Activated CD4-positive, alpha-beta memory T cell treated with anti-CD3 and anti-CD28 coated beads, Interleukin-2, amount 10 ng/mL, durations not matched to agents 7 days and 5 days (primary cell): Measurements from ENCODE around the gene C1RL. TPM values are rescaled to one million over a fixed set of nuclear protein-coding genes. Genes with fewer than 3 reads are reported as not detected.
"Not testable (repeated sequence)": the region's sequence is repeated elsewhere in the genome, so short reads cannot be mapped to it uniquely, and the experiment has no call there.

Source experiments
- CTCF ChIA-PET: fragments of 350-600 bp; sonication (Branson Sonifier 250); formaldehyde crosslinking; loops from one replicate; lab custom pipeline; 2021; ENCODE audit warnings: antibody characterized with exemption, inconsistent platforms; lab: Charles Lee
- POLR2A ChIA-PET: fragments of 350-600 bp; sonication (Branson Sonifier 250); formaldehyde crosslinking; loops from one replicate; lab custom pipeline; 2021; ENCODE audit warnings: antibody characterized with exemption; lab: Charles Lee
- DNase-seq: peaks from one replicate; pipeline ENCODE4 v3.0.0-alpha.2; 2020
- H3K27ac Mint-ChIP-seq: one replicate; pipeline ENCODE4 v1.8.0; 2021; ENCODE audit warnings: mild to moderate bottlenecking, mixed read lengths
- H3K27me3 Mint-ChIP-seq: one replicate; pipeline ENCODE4 v1.8.0; 2021; ENCODE audit warnings: mixed read lengths
- H3K36me3 Mint-ChIP-seq: one replicate; pipeline ENCODE4 v1.8.0; 2021; ENCODE audit warnings: low read depth, mixed read lengths
- H3K4me1 Mint-ChIP-seq: one replicate; pipeline ENCODE4 v1.8.0; 2021; ENCODE audit warnings: mixed read lengths
- H3K4me3 Mint-ChIP-seq: one replicate; pipeline ENCODE4 v1.8.0; 2021; ENCODE audit warnings: mild to moderate bottlenecking, mixed read lengths
- H3K9me3 Mint-ChIP-seq: one replicate; pipeline ENCODE4 v1.8.0; 2021; ENCODE audit warnings: mixed read lengths
- total RNA-seq, 2 experiments: library from RNA; stranded (reverse); gene quantifications; one replicate each; pipeline ENCODE4 v1.2.3, GENCODE V29; 2021

Gene C1RL
- total RNA-seq, 2 experiments from 2014 or later: 26.5 to 28.8 TPM

DNA sequence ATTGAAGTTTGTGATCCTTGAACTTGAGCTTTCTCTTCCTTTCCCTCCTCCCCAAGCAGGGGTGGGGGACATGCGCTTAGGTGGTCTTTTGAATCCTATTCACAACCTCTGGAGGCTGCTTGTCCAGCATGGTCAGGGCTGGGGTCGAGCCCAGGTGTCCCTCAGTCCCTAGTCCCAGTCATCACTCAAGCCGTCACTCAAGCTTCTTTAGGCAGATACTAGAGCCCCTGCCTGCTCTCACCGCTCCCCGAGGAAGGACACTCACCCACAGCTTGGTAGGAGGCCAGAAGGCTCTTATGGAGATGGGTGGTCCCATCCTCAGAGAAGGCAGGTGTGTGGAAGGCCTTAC lies 532 bp upstream of the C1RL start:
- Mint-ChIP-seq H3K36me3 (peaks cover 55% of the 10 kb centered on the region), H3K27me3 (no peaks in the 10 kb centered on the region), H3K27ac (peak overlapping the region; percentile 81), H3K9me3 (peaks cover 14% of the 10 kb centered on the region), H3K4me3 (peak overlapping the region; percentile 91), H3K4me1 (peaks cover 62% of the 10 kb centered on the region)
- DNase-seq: no peak
- ChIA-PET POLR2A (interaction anchor here (1.2 to 8.3 kb wide), 10 partner anchors 17 to 318 kb away, joined by 3 to 168 read pairs (median 16); partner anchors contain the start of genes C12orf57, C1R, CDCA3 and CLSTN3), CTCF (interaction anchor here (0.8 to 3.7 kb wide), 15 partner anchors 8 to 258 kb away, joined by 3 to 41 read pairs (median 4); partner anchors contain the start of genes C12orf57, C1R, CDCA3 and LPCAT3)

DNA sequence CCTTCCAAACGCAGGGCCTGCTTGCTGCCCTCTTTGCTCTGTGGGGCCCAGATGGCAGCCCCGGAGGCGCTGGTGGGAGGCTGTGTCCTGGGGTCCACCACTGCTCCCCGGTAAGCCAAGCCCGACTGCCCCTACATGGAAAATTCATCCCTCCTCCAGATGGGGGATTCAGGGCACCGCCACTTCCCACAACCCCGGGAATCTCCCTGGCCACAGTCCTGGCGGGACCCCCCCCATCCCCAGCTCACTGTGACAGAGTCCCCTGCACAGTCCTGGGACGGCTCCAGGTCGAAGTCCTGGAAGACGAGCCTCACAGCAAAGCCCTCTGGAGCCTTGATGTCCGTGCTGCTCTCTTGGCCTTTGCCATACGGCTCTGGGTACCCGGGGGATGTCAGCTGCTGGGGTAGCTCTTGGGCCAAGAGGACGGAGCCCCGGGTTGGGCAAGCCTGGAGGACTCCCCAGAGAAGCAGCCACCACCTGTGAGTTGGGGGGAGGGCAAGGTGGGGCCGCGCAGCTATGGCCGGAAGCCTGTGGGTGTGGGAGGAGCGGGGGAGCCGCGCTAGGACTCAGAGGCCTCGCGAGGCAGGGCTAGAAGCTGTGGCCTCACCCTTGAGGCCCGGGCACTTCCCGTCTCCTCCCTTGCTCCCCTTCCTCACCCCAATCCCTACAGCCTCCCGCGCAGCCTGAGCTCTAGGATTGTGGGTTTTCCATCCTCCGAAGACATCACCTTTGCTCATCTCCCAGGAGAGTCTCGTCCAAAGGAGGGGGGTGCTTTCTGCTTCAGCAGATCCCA lies 815 bp downstream of the C1RL start:
- Mint-ChIP-seq H3K9me3 (peaks cover 14% of the 10 kb centered on the region), H3K4me1 (peaks cover 62% of the 10 kb centered on the region), H3K4me3 (peak overlapping the region; percentile 91), H3K27ac (peak overlapping the region; percentile 94), H3K36me3 (peaks cover 53% of the 10 kb centered on the region), H3K27me3 (no peaks in the 10 kb centered on the region)
- ChIA-PET POLR2A (interaction anchor here (0.5 to 8.3 kb wide), 36 partner anchors 12 to 850 kb away, joined by 3 to 168 read pairs (median 5); partner anchors contain the start of genes C12orf57, C1R, CDCA3 and CLSTN3), CTCF (interaction anchor here (0.6 to 3.7 kb wide), 26 partner anchors 9 to 342 kb away, joined by 3 to 41 read pairs (median 4); partner anchors contain the start of genes C12orf57, C1R, CDCA3 and LPCAT3)
- DNase-seq: peak; percentile 87

DNA sequence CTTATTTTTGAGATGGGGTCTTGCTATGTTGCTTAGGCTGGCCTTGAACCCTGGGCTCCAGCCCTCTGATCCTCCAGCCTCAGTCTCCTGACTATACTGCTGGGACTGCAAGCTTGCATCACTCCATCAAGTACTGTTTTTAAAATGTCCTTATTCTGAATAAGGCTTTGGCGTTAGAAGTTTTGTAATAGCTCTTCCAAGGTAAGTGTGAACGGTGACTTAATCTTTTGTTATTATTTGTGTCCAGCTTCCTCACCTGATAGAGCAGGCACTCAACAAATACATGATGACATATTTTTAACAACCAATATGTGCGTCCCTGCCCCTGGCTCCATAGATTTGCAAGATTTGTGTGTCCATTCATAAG lies 1.4 kb downstream of the C1RL start:
- Mint-ChIP-seq H3K4me1 (peaks cover 64% of the 10 kb centered on the region), H3K9me3 (peaks cover 14% of the 10 kb centered on the region), H3K4me3 (peak overlapping the region; percentile 91), H3K36me3 (peaks cover 56% of the 10 kb centered on the region), H3K27ac (peak overlapping the region; percentile 94), H3K27me3 (no peaks in the 10 kb centered on the region)
- POLR2A ChIA-PET: interaction anchor here (0.8 to 8.3 kb wide), 29 partner anchors 12 to 572 kb away, joined by 3 to 168 read pairs (median 6); partner anchors contain the start of genes C12orf57, CDCA3, CLSTN3 and EMG1
- no peak for DNase-seq
- CTCF ChIA-PET: interaction anchor here (0.9 to 3.7 kb wide), 17 partner anchors 10 to 341 kb away, joined by 3 to 41 read pairs (median 6); partner anchors contain the start of genes C12orf57, C1R, LPCAT3 and RNU7-1

DNA sequence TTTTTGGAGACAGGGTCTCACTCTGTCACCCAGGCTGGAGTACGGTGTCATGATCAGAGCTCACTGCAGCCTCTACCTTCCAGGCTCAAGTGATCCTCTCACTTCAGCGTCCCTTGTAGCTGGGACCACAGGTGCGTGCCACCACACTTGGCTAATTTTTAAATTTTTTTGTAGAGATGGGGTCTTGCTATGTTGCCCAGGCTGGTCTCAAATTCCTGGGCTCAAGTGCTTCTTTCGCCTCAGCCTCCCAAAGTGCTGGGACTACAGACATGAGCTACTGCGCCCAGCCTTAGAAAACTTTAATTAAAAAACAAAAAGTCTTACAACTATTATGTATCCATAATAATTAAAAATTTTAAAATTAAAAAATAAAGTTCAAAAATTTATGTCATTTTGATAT lies 1.8 kb downstream of the C1RL start:
- DNase-seq, H3K27me3 Mint-ChIP-seq: not testable (repeated sequence)
- ChIA-PET CTCF (interaction anchor here (0.9 to 3.7 kb wide), 13 partner anchors 10 to 341 kb away, joined by 3 to 41 read pairs (median 6); partner anchors contain the start of genes C12orf57, C1R, LPCAT3 and RNU7-1), POLR2A (interaction anchor here (1.2 to 8.3 kb wide), 14 partner anchors 11 to 255 kb away, joined by 3 to 168 read pairs (median 12); partner anchors contain the start of genes C12orf57, CDCA3, CLSTN3 and LPCAT3)
- peak overlapping the region; percentile 26 for H3K4me3 Mint-ChIP-seq
- peak overlapping the region; percentile 36 for H3K27ac Mint-ChIP-seq
- H3K4me1 Mint-ChIP-seq: peaks cover 67% of the 10 kb centered on the region
- peaks cover 60% of the 10 kb centered on the region for H3K36me3 Mint-ChIP-seq
- H3K9me3 Mint-ChIP-seq: peaks cover 14% of the 10 kb centered on the region

DNA sequence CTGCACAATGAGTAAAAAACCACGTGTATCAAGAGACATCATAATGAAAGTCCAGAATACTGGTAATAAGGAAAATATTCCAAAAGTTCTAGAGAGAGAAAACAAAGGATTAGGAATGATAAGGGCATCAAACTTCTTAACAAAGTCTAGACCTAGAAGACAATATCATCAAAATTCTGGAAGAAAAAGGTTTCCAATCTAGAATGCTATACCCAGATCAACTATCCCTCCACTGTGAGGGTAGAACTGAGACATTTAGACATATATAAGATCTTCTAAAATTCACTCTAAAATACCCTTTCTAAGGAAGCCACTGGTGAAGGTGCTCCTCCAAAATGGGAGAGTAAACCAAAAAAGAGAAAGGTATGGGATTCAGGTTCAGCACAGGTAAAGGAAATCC lies 2.9 kb downstream of the C1RL start:
- H3K4me1 Mint-ChIP-seq: peaks cover 62% of the 10 kb centered on the region
- ChIA-PET CTCF (no interaction called here), POLR2A (interaction anchor here (1.1 to 3.6 kb wide), 3 partner anchors 88 to 162 kb away, joined by 4 to 31 read pairs (median 24); partner anchors contain the start of genes C12orf57, LPCAT3 and RNU7-1)
- peaks cover 14% of the 10 kb centered on the region for H3K9me3 Mint-ChIP-seq
- no peak overlapping the region for H3K27ac Mint-ChIP-seq
- H3K27me3 Mint-ChIP-seq: no peaks in the 10 kb centered on the region
- peaks cover 64% of the 10 kb centered on the region for H3K36me3 Mint-ChIP-seq
- no peak for DNase-seq
- no peak overlapping the region for H3K4me3 Mint-ChIP-seq

DNA sequence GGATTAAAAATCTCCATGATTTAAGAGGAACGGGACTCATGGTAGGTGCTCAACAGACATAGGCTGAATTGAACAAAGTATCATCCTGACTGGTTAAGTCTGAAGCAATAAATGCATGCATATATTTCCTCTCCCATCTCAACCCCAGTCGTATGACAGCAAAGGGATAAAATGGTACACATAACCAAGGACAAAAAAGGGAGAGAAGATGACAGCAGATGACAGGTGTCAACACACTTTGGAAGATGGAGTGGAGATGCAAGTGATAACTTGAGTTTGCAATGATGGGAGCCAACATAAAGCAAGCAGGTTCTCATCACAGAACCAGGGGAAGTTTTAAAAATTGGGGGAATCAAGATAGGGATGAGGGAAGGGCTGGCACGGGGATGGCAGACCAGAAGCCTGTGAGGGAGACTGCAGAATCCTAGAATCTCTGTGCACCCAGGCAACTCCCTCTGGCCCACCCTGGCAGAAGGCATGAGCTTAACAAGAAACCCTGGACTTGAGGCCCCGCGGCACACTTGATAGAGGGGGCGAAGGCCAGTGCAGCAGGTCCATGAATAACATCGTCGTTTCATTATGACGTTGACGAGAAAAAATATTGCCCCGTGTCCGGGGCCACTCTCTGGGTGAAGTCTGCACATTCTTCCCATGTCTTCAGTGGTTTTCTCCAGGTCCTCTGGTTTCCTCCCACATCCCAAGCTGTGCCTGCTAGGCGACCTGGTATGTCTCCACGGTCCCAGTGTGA lies 5.0 kb downstream of the C1RL start:
- CTCF ChIA-PET: interaction anchor here (1.1 kb wide), 1 partner anchor 86 kb away, joined by 6 read pairs; the partner anchor contains the start of gene LPCAT3
- Mint-ChIP-seq H3K27me3 (no peaks in the 10 kb centered on the region), H3K4me3 (no peak overlapping the region), H3K27ac (no peak overlapping the region), H3K9me3 (peaks cover 14% of the 10 kb centered on the region), H3K36me3 (peaks cover 62% of the 10 kb centered on the region), H3K4me1 (peaks cover 43% of the 10 kb centered on the region)
- no peak for DNase-seq
- POLR2A ChIA-PET: no interaction called here

DNA sequence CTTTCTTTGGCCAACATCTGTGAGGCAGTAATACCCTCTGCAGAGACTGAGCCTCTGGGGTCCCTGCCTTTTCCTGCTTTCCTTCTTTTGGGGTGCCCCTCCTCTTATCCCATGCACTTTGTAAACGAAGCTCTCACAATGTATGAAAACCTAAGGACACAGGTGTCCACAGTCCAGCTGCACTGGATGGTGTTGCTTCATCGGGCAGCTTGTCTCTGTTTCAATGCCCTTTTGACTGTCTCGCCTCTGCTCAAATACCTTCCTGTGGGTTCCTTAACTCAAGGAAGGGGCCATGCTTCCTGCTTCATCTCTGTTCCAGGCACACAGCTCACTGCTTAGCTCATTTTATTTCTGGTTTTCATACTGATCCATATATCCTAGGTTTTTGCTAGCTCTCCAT lies 6.4 kb downstream of the C1RL start:
- DNase-seq: no peak
- CTCF ChIA-PET: interaction anchor here (1.0 kb wide), 1 partner anchor 10 kb away, joined by 3 read pairs; no protein-coding TSS in a partner anchor
- H3K4me3 Mint-ChIP-seq: no peak overlapping the region
- H3K9me3 Mint-ChIP-seq: peaks cover 14% of the 10 kb centered on the region
- H3K36me3 Mint-ChIP-seq: peaks cover 65% of the 10 kb centered on the region
- POLR2A ChIA-PET: interaction anchor here (0.9 to 1.2 kb wide), 2 partner anchors 10 to 84 kb away, joined by 3 read pairs; partner anchors contain the start of gene LPCAT3
- H3K4me1 Mint-ChIP-seq: peaks cover 38% of the 10 kb centered on the region
- no peak overlapping the region for H3K27ac Mint-ChIP-seq
- no peaks in the 10 kb centered on the region for H3K27me3 Mint-ChIP-seq

DNA sequence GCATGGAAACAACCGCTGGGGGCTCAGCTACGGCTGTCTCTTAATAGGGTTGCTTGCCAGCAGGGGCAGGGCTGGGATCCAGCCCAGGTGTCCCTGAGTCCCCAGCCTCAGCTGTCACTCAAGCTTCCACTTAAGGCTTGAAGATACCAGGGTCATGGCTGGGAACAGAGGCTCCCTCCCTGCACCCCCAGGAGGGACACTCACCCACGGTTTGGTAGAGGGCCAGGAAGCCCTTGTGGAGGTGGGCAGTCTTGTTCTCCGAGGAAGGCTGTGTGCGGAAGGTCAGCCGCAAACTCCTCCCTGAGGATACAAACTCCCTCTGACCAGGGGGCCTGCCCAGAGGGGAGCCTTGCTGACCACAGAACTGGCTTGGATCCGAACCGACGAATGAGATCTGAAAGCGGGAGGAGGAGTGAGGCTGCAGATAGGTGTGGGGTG lies 7.3 kb downstream of the C1RL start:
- Mint-ChIP-seq H3K36me3 (peaks cover 63% of the 10 kb centered on the region), H3K9me3 (peaks cover 13% of the 10 kb centered on the region), H3K27ac (no peak overlapping the region), H3K4me3 (no peak overlapping the region), H3K27me3 (no peaks in the 10 kb centered on the region), H3K4me1 (peaks cover 33% of the 10 kb centered on the region)
- POLR2A ChIA-PET: no interaction called here
- no peak for DNase-seq
- CTCF ChIA-PET: no interaction called here

DNA sequence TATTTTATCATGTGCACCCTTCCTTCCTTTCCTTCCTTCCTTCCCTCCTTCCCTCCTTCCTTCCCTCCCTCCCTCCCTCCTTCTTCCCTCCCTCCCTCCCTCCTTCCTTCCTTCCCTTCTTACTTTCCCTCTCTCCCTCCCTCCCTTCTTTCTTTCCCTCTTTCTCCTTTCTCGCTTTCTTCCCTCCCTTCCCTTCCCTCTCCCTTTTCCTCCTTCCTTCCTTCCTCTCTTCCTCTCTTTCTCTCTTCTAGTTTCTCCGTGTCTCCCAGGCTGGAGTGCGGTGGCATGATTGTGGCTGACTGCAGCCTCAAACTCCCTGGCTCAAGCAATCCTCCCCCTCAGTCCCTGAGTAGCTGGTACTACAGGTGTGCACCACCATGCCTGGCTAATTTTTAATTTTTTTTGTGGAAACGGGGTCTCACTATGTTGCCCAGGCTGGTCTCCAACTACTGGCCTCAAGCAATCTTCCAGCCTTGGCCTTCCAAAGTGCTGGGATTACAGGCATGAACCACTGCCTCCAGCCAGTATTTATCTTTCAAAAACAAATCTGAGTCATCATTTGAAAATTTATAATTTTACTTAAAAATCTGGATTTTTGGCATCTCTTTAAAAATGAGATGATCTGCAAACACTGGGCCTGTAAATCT lies 7.8 kb downstream of the C1RL start:
- no peak overlapping the region for H3K4me3 Mint-ChIP-seq
- ChIA-PET CTCF (no interaction called here), POLR2A (no interaction called here)
- no peak overlapping the region for H3K27ac Mint-ChIP-seq
- peaks cover 58% of the 10 kb centered on the region for H3K36me3 Mint-ChIP-seq
- DNase-seq: no peak
- peaks cover 8% of the 10 kb centered on the region for H3K9me3 Mint-ChIP-seq
- H3K4me1 Mint-ChIP-seq: peaks cover 28% of the 10 kb centered on the region
- H3K27me3 Mint-ChIP-seq: no peaks in the 10 kb centered on the region

DNA sequence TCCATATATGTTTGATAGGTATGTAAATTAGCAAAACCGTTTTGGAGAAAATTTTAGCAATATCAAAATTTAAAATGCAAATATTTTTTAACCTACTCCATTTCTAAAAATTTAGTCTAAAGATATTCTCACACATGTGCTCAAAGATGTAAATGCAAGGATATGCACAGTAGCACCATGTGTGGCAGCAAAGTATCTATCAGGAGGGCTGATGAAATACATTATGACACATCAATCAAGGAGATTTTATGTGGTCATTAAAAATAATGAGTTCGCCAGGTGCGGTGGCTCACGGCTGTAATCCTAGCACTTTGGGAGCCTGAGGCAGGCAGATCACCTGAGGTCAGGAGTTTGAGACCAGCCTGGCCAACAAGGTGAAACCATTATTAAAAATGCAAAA lies 8.8 kb downstream of the C1RL start:
- POLR2A ChIA-PET: interaction anchor here (1.4 kb wide), 1 partner anchor 136 kb away, joined by 3 read pairs; no protein-coding TSS in a partner anchor
- H3K36me3 Mint-ChIP-seq: peaks cover 48% of the 10 kb centered on the region
- no peak for DNase-seq
- no peaks in the 10 kb centered on the region for H3K27me3 Mint-ChIP-seq
- H3K4me1 Mint-ChIP-seq: peaks cover 19% of the 10 kb centered on the region
- no peak overlapping the region for H3K27ac Mint-ChIP-seq
- no peaks in the 10 kb centered on the region for H3K9me3 Mint-ChIP-seq
- no peak overlapping the region for H3K4me3 Mint-ChIP-seq
- CTCF ChIA-PET: no interaction called here

DNA sequence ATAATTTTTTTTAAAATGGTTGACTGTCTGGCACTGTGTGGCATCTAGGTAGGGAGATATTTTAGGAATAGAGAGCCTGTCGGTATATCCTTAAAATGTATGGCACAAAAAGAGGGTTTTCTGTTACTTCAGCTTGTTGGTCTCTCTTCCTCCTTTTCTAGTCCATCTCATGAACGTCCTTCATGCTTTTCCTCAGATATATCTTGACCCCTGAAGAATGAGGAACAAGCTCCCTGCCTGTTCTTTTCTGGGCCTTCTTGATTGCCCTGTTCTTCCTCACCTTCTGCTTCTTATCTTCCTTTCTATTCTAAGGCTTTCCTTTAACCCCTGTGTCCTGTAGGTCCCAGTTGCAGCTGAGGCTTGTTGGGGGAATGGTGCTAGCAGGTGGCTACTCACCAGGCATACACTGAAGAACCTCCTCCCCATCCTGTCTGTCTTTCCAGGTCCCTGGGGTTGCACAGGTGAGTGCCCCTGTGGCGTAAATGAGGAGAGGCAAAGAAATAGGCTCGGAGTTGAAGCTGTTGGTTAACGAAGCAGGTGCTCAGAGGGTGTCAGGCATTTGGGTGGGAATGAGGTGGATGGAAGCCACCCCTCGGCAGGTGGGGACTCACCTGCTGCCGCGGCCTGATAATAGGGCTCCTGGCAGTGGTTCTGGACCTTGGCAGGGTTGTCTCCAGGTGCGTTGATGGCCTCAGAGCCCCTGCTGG lies 9.6 kb downstream of the C1RL start:
- H3K36me3 Mint-ChIP-seq: peaks cover 43% of the 10 kb centered on the region
- CTCF ChIA-PET: interaction anchor here (0.8 to 1.5 kb wide), 4 partner anchors 9 to 127 kb away, joined by 3 to 5 read pairs (median 3); no protein-coding TSS in a partner anchor
- POLR2A ChIA-PET: interaction anchor here (1.4 kb wide), 1 partner anchor 135 kb away, joined by 3 read pairs; no protein-coding TSS in a partner anchor

More for the DNA sequence above, 9.6 kb downstream of the C1RL start:
- no peak overlapping the region for H3K4me3 Mint-ChIP-seq
- H3K9me3 Mint-ChIP-seq: no peaks in the 10 kb centered on the region
- DNase-seq: no peak
- H3K27ac Mint-ChIP-seq: no peak overlapping the region
- no peaks in the 10 kb centered on the region for H3K27me3 Mint-ChIP-seq
- peaks cover 14% of the 10 kb centered on the region for H3K4me1 Mint-ChIP-seq
